ENCODE data around the gene ENTHD1.

DNA sequence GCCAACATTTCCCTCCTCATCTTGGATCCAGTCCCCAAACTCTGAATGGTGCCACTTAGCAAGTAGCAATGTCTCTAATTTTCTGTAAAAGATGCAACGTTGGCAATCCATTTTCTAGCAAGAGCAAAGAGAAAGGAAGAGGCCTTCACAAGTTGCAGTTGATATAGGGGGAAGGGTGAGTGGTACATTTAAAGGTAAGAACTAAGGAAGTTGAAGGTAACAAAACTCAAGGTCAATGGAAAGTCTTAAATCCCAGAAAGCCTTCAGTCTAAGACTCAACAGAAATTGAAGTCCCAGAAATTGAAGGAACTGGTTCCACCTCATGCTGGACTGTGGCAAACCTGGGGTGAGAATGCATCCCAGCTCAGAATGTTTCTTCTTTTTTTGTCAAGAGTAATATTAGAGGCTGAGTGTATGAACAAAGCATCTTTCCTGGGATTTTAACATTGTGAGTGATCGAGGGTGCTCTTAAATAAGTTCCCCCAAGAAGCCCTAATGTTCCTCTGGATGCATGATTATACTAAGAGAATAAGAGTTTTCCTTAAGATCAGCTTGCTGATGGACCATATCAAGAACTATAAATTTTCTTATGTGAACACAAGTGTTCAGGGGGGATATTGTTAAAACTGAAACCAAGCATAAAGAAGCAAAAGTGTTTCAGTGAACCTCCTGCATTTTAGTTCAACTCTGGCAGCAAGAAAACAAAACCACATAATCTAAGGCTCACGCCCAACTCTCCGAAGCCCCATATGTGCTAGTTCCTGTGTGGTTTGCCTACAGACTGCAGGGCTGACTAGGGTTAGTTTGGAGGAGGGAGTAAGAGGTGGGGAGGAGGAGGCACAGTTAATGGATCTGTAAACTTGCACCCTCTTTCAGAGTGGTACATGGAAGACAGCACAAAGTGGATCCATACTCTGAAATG lies 7.0 kb upstream of the ENTHD1 start, which contains the start of gene GRAP2:
- TF ChIP-seq POLR2A (IDR thresholded peaks at IDR 0.05; ENCODE audit: low read depth, low read length) = no peak
- no peak for TF ChIP-seq CTCF (IDR thresholded peaks at IDR 0.05; ENCODE audit: extremely low read depth in 1 of 2, insufficient read depth in 1 of 2, low read depth in 1 of 2, low read length in 2 of 2)
- no peak for TF ChIP-seq FOS (IDR thresholded peaks at IDR 0.05; ENCODE audit: borderline replicate concordance, insufficient read depth, low read length)
- no peak for TF ChIP-seq EZH2 (IDR thresholded peaks at IDR 0.05; ENCODE audit: borderline replicate concordance, low read depth, low read length, severe bottlenecking)
- no peak for TF ChIP-seq MAX (IDR thresholded peaks at IDR 0.05; ENCODE audit: insufficient read depth, insufficient read length)
